HFFc6 (cell line): ENCODE results near the gene SLC22A3. TPM values are rescaled to one million over a fixed set of nuclear protein-coding genes. Genes with fewer than 3 reads are reported as not detected.
"Not testable (repeated sequence)": the region's sequence is repeated elsewhere in the genome, so short reads cannot be mapped to it uniquely, and the experiment has no call there.

Experiments used
- DNase-seq: peaks from one replicate; pipeline ENCODE4 v3.0.0-alpha.2; 2018
- H3K27ac Mint-ChIP-seq: 2 replicates; pipeline ENCODE4 v1.8.0; 2020; ENCODE audit warnings: mild to moderate bottlenecking, mixed read lengths
- H3K27me3 Mint-ChIP-seq: 2 replicates; pipeline ENCODE4 v1.8.0; 2021; ENCODE audit warnings: mild to moderate bottlenecking, moderate library complexity, mixed read lengths; ENCODE audit not compliant: insufficient read depth
- H3K36me3 Mint-ChIP-seq: 2 replicates; pipeline ENCODE4 v1.8.0; 2021; ENCODE audit warnings: low read depth, mixed read lengths
- H3K4me1 Mint-ChIP-seq: 2 replicates; pipeline ENCODE4 v1.8.0; 2020; ENCODE audit warnings: low read depth, mixed read lengths
- H3K4me3 Mint-ChIP-seq: 2 replicates; pipeline ENCODE4 v1.8.0; 2020; ENCODE audit warnings: mild to moderate bottlenecking, moderate library complexity, mixed read lengths
- H3K9me3 Mint-ChIP-seq: 2 replicates; pipeline ENCODE4 v1.8.0; 2020; ENCODE audit warnings: mild to moderate bottlenecking, mixed read lengths
- total RNA-seq, 6 experiments: library from RNA; stranded (reverse); fragmentation: NEBNext Ultra II Directional; extraction: Animal tissue kit (Norgen Biotek cat#: 25700); gene quantifications; 2 replicates in 1 of 6; 3 replicates in 5 of 6; pipeline ENCODE4 v1.2.3, GENCODE V29; 2021
- TF ChIP-seq, protein P1 (sequence below): fragments of 200-600 bp; sonication (generic); IDR thresholded peaks from 2 replicates; pipeline ENCODE4 v1.5.0; 2021; ENCODE audit warnings: antibody characterized with exemption, mild to moderate bottlenecking

SLC22A3 gene
- total RNA-seq, 6 experiments from 2014 or later = not detected

DNA sequence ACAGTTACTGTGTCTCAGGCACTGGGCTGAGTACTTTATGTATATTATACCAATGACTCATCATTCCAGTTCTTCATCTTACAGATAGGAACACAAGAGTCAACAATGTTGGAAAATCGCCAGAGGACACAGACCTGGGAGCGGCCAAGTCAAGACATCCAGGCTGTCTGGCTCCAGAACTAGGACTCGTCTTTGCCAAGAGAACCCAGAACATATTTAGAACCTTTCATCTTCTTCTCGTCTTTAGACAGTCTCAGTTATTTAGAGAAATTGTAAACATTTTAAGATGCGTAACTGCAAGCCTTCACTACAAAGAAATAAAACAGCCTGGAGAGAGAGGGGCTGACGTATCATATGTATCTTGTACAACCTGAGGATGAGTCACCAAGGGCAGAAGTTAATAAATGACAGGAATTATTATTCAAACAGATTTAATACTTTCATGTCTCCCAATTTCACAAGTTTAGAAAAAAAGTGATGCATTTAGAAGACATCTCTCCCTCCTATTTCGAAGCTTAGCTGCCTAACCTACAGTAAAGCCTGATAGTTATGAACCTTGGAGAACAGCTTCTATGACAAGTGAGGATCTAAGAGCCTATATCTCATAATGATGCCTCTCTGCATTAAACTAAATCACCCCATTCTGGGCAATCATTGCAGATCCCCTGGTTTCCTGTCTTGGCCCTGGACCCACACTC lies 43.4 kb downstream of the SLC22A3 start:
- TF ChIP-seq, protein P1, sequence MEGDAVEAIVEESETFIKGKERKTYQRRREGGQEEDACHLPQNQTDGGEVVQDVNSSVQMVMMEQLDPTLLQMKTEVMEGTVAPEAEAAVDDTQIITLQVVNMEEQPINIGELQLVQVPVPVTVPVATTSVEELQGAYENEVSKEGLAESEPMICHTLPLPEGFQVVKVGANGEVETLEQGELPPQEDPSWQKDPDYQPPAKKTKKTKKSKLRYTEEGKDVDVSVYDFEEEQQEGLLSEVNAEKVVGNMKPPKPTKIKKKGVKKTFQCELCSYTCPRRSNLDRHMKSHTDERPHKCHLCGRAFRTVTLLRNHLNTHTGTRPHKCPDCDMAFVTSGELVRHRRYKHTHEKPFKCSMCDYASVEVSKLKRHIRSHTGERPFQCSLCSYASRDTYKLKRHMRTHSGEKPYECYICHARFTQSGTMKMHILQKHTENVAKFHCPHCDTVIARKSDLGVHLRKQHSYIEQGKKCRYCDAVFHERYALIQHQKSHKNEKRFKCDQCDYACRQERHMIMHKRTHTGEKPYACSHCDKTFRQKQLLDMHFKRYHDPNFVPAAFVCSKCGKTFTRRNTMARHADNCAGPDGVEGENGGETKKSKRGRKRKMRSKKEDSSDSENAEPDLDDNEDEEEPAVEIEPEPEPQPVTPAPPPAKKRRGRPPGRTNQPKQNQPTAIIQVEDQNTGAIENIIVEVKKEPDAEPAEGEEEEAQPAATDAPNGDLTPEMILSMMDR = no peak
- Mint-ChIP-seq H3K4me1 (no peaks in the 10 kb centered on the region), H3K36me3 (no peaks in the 10 kb centered on the region)

DNA sequence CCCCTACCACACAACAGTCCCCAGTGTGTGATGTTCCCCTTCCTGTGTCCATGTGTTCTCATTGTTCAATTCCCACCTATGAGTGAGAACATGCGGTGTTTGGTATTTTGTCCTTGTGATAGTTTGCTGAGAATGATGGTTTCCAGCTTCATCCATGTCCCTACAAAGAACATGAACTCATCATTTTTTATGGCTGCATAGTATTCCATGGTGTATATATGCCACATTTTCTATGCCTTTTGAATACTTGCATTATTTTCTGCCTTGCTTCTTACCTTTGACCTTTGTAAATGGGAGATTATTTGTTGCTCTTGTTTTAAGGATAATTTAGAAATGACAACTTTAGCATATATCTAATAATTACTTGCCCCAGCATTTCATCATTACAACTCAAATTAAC lies 45.3 kb downstream of the SLC22A3 start:
- not testable (repeated sequence) for H3K27me3 Mint-ChIP-seq, H3K4me1 Mint-ChIP-seq, H3K4me3 Mint-ChIP-seq, DNase-seq, H3K27ac Mint-ChIP-seq, H3K36me3 Mint-ChIP-seq
- peaks cover 28% of the 10 kb centered on the region for H3K9me3 Mint-ChIP-seq

More for the DNA sequence above, 43.4 kb downstream of the SLC22A3 start:
- Mint-ChIP-seq H3K9me3 (peaks cover 24% of the 10 kb centered on the region), H3K27me3 (no peaks in the 10 kb centered on the region; the same call in 1 of the 2 replicates), H3K27ac (no peak overlapping the region), H3K4me3 (no peak overlapping the region)
- no peak for DNase-seq

DNA sequence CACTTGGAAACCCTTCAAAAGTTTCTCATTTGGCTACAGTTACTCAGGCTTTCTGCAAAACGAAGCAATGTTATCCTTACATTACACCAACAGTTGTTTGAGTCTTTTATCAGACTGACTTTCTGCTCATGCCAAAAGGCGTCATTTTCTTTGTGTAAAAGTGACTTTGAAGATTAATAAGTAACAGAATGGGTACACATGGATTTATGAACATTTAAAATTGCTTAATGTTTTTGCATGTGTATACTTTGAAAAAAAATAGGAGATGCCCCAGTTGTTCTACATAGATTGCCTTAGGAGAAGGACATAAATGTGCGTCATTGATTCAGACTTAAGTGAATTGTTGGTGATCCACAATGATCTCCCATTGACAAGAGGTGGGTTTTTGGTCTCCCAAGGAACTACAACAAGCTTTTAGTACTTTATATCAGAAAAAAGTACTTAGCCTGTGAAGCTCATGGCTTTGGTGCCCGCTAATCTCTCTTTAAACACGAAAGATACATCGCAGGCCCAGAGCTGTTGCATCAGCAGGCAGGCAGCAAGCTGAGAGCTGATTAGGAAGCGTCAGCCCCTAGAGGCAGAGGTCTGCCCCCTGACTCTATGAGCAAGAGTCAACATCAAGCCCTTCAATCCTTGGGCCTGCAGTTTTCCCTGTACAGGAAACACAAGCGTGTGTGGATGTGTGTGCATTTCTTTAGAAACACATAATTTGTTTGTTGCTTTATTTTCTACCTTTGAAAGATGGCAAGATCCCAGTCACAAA lies 45.9 kb downstream of the SLC22A3 start:
- Mint-ChIP-seq H3K27me3 (no peaks in the 10 kb centered on the region; the same call in 1 of the 2 replicates), H3K9me3 (peaks cover 26% of the 10 kb centered on the region), H3K4me1 (no peaks in the 10 kb centered on the region), H3K27ac (no peak overlapping the region), H3K4me3 (no peak overlapping the region), H3K36me3 (no peaks in the 10 kb centered on the region)
- TF ChIP-seq, protein P1 = no peak
- DNase-seq = no peak

DNA sequence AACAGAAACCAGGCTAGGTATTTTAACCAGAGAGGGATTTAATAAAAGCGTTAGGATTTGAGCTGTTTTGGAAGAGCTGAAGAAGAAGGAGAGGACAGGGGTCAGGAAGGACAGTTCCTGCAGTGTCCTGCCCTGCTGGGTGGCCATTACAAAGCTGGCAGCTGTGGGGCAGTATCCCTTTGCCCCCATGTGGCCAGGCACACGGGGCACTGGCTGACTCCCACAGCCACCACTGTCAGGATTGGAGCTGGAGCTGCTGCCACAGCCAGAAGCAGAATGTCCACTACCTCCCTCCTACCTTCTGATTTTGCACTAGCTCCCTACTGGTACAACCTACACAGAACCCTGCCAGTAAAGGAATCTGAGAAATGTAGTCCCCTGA lies 46.5 kb downstream of the SLC22A3 start:
- no peaks in the 10 kb centered on the region; the same call in 1 of the 2 replicates for H3K27me3 Mint-ChIP-seq
- TF ChIP-seq, protein P1 = no peak
- H3K36me3 Mint-ChIP-seq = no peaks in the 10 kb centered on the region
- H3K27ac Mint-ChIP-seq = no peak overlapping the region
- H3K4me3 Mint-ChIP-seq = no peak overlapping the region
- no peaks in the 10 kb centered on the region for H3K4me1 Mint-ChIP-seq
- no peak for DNase-seq
- peaks cover 20% of the 10 kb centered on the region for H3K9me3 Mint-ChIP-seq

DNA sequence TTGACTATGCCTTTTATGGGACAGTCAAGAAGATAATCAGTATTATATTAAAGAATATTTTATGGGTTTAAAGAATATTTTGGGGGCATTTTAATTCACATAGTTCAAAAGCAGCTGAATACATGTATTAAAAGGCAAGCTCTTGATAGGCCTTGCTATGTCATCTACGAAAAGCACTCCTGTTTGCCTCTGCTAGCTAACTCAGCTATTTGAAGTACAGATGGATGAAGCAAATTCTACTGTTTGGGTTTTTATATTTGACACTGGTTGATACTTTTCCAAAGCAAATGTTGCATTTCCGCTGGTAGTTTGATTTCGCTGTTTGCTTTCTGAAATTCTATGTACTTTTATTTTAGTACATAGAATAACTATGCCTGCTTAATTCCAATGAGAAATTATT lies 47.0 kb downstream of the SLC22A3 start:
- H3K27me3 Mint-ChIP-seq = no peaks in the 10 kb centered on the region; the same call in 1 of the 2 replicates
- TF ChIP-seq, protein P1 = no peak
- peaks cover 15% of the 10 kb centered on the region for H3K9me3 Mint-ChIP-seq
- no peak for DNase-seq
- no peaks in the 10 kb centered on the region for H3K36me3 Mint-ChIP-seq
- no peaks in the 10 kb centered on the region for H3K4me1 Mint-ChIP-seq
- H3K4me3 Mint-ChIP-seq = no peak overlapping the region
- no peak overlapping the region for H3K27ac Mint-ChIP-seq

DNA sequence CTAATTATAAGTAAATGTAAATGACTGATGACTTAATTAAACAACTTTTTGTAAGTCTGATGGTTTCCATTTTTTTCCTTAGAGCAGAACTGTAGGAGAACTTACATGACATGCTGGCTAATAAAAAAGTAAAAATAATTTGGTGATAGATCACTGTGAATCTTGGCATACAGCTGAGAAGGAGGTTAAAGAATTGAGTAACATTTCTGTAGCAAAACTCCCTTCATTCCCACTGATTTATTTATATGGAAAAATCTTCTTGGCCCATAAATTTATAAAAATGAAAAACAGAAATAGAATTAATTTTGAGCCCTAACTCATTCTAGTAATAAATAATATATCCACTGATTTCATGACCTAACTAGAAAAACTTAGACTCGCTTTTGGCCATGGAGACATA lies 48.1 kb downstream of the SLC22A3 start:
- peaks cover 20% of the 10 kb centered on the region for H3K9me3 Mint-ChIP-seq
- no peak overlapping the region for H3K27ac Mint-ChIP-seq
- no peaks in the 10 kb centered on the region; the same call in 1 of the 2 replicates for H3K27me3 Mint-ChIP-seq
- TF ChIP-seq, protein P1 = no peak
- H3K4me1 Mint-ChIP-seq = no peaks in the 10 kb centered on the region
- H3K4me3 Mint-ChIP-seq = no peak overlapping the region
- H3K36me3 Mint-ChIP-seq = no peaks in the 10 kb centered on the region
- DNase-seq = no peak
